K562 (cell line): Measurements from ENCODE around the gene ATF1. TPM values are rescaled to one million over a fixed set of nuclear protein-coding genes. Genes with fewer than 3 reads are reported as not detected.

Experiments used
- ATAC-seq: fragments of 200-7000 bp; cut with Tn5 transposase; 3 replicates; pipeline ENCODE4 v1.9.1; 2020; ENCODE audit warnings: moderate library complexity
- BruUV-seq: library from RNA; stranded (reverse); fragments of 400-500 nt; replicated peaks from 2 replicates; lab custom pipeline; 2021; lab: Mats Ljungman, UMichigan
- CTCF ChIA-PET: fragments of 300-600 bp; formaldehyde crosslinking; extraction: SDS; loops from one replicate; lab custom pipeline; 2021; ENCODE audit warnings: low intra/inter-chr PET ratio; lab: Yijun Ruan, JAX
- POLR2A ChIA-PET: fragments of 300-600, 350-650 bp; sonication (Branson Sonifier 250); formaldehyde crosslinking; extraction: SDS; loops from one replicate; lab custom pipeline; 2021; ENCODE audit warnings: antibody characterized with exemption, inconsistent platforms; lab: Yijun Ruan, JAX
- DNase-seq, 4 experiments: peaks; one replicate each; pipeline versions ENCODE4 v3.0.0 to v3.0.0-alpha.2; 2011 to 2018; ENCODE audit warnings: low spot score in 3 of 4, mixed read lengths in 3 of 4; ENCODE audit errors: extremely low read depth in 1 of 4
- FAIRE-seq: peaks from 2 replicates; lab custom pipeline; 2011; peaks lifted over from hg19 to GRCh38; lab: Jason Lieb, UNC
- H2AFZ ChIP-seq: 2 replicates; pipeline ENCODE4 v1.6.0; 2011; ENCODE audit warnings: low read depth, low read length, control low read depth, inconsistent platforms
- H3K27ac ChIP-seq: fragments of 200-600 bp; 3 replicates; pipeline ENCODE4 v1.8.0; 2011; ENCODE audit warnings: low read depth, mild to moderate bottlenecking, control low read depth, inconsistent platforms, low read length, moderate library complexity, mixed read lengths; ENCODE audit errors: extremely low read depth
- H3K27me3 ChIP-seq, 2 experiments: fragments of 300-600 bp in 1 of 2; 2 replicates in 1 of 2; 3 replicates in 1 of 2; pipeline versions ENCODE4 v1.6.0 to v1.8.0; 2011; ENCODE audit warnings: inconsistent platforms in 2 of 2, low read length in 2 of 2, mild to moderate bottlenecking in 1 of 2, mixed read lengths in 1 of 2, moderate library complexity in 1 of 2; ENCODE audit not compliant: control insufficient read depth in 2 of 2, insufficient read depth in 2 of 2
- H3K36me3 ChIP-seq: fragments of 300-600 bp; 3 replicates; pipeline ENCODE4 v1.8.0; 2011; ENCODE audit warnings: mild to moderate bottlenecking, low read length, inconsistent platforms; ENCODE audit not compliant: control insufficient read depth, insufficient read depth
- H3K4me1 ChIP-seq, 2 experiments: fragments of 200-600 bp in 1 of 2; replicated peaks in 1 of 2; 2 replicates in 1 of 2; 3 replicates in 1 of 2; pipeline versions ENCODE4 v1.5.1 to v1.8.0; 2011; ENCODE audit warnings: inconsistent platforms in 2 of 2, low read length in 2 of 2, mild to moderate bottlenecking in 1 of 2, mixed read lengths in 1 of 2, moderate library complexity in 1 of 2; ENCODE audit not compliant: control insufficient read depth in 2 of 2, insufficient read depth in 2 of 2
- H3K4me2 ChIP-seq: 2 replicates; pipeline ENCODE4 v1.6.1; 2011; ENCODE audit warnings: low read length, control low read depth, inconsistent platforms, mixed read lengths; ENCODE audit not compliant: insufficient read depth
- H3K4me3 ChIP-seq: fragments of 200-600 bp; sonication (generic), shearing (Covaris generic); 2 replicates; pipeline ENCODE4 v1.5.1; 2016; ENCODE audit warnings: control low read depth, inconsistent platforms
- H3K79me2 ChIP-seq: fragments of 200-600 bp; 3 replicates; pipeline ENCODE4 v1.8.0; 2011; ENCODE audit warnings: low read length, inconsistent platforms; ENCODE audit not compliant: control insufficient read depth, insufficient read depth
- H3K9ac ChIP-seq, 2 experiments: 2 replicates each; pipeline versions ENCODE4 v1.6.0 to v1.6.1; 2011; ENCODE audit warnings: low read depth in 2 of 2, low read length in 2 of 2, control low read depth in 1 of 2, inconsistent platforms in 1 of 2, mild to moderate bottlenecking in 1 of 2, mixed read lengths in 1 of 2; ENCODE audit not compliant: insufficient read depth in 1 of 2
- H3K9me1 ChIP-seq: one replicate; pipeline ENCODE4 v1.6.0; 2011; ENCODE audit warnings: inconsistent platforms, mild to moderate bottlenecking, low read length, moderate library complexity; ENCODE audit not compliant: control insufficient read depth, insufficient read depth
- H3K9me3 ChIP-seq: replicated peaks from 2 replicates; pipeline ENCODE4 v1.5.1; 2011; ENCODE audit warnings: low read depth, low read length, inconsistent platforms; ENCODE audit not compliant: control insufficient read depth, insufficient read depth
- H4K20me1 ChIP-seq: replicated peaks from 2 replicates; pipeline ENCODE4 v1.6.1; 2011; ENCODE audit warnings: low read length, inconsistent platforms, mixed read lengths; ENCODE audit not compliant: control insufficient read depth, insufficient read depth
- MCM3 ChIP-seq: fragments of 450-650 bp; IDR thresholded peaks from 2 replicates; pipeline ENCODE4 v1.6.1; 2016
- MED1 ChIP-seq: sonication (generic); formaldehyde crosslinking; IDR thresholded peaks from 2 replicates; pipeline ENCODE4 v1.8.1; 2023; ENCODE audit warnings: missing genetic modification reagents, borderline replicate concordance
- MTA1 ChIP-seq: fragments of 450-650 bp; IDR thresholded peaks from 2 replicates; pipeline ENCODE4 v1.6.1; 2017; ENCODE audit warnings: borderline replicate concordance
- NBN ChIP-seq: fragments of 450-650 bp; IDR thresholded peaks from 2 replicates; pipeline ENCODE4 v1.6.1; 2016; ENCODE audit warnings: low read depth, mild to moderate bottlenecking
- NFXL1 ChIP-seq: fragments of 450-650 bp; formaldehyde crosslinking; IDR thresholded peaks from 2 replicates; pipeline ENCODE4 v1.4.0; 2021; ENCODE audit warnings: mild to moderate bottlenecking
- NUFIP1 ChIP-seq: fragments of 450-650 bp; IDR thresholded peaks from 2 replicates; pipeline ENCODE4 v1.6.1; 2018; ENCODE audit not compliant: partially characterized antibody
- PCBP2 ChIP-seq: fragments of 200-400 bp; formaldehyde crosslinking; IDR thresholded peaks from 2 replicates; pipeline ENCODE4 v1.6.1; 2018; ENCODE audit warnings: low read length, low read depth, mild to moderate bottlenecking, moderate library complexity; ENCODE audit not compliant: poor library complexity, severe bottlenecking
- PHTF2 ChIP-seq: fragments of 250-450 bp; sonication (Bioruptor Pico); IDR thresholded peaks from 2 replicates; pipeline ENCODE4 v1.5.0; 2021; ENCODE audit warnings: mild to moderate bottlenecking
- SMARCA4 ChIP-seq: fragments of 450-650 bp; IDR thresholded peaks from 2 replicates; pipeline ENCODE4 v1.6.1; 2016
- SRSF3 ChIP-seq: fragments of 200-400 bp; formaldehyde crosslinking; IDR thresholded peaks from 2 replicates; pipeline ENCODE4 v1.6.1; 2016; ENCODE audit warnings: mild to moderate bottlenecking, low read length, moderate library complexity; ENCODE audit not compliant: insufficient read depth
- STAG1 ChIP-seq: sonication (generic); formaldehyde crosslinking; IDR thresholded peaks from 2 replicates; pipeline ENCODE4 v1.5.0; 2020; ENCODE audit warnings: missing genetic modification reagents, borderline replicate concordance
- SUPT5H ChIP-seq: fragments of 450-650 bp; IDR thresholded peaks from 2 replicates; pipeline ENCODE4 v1.6.1; 2016
- TEAD1 ChIP-seq, 2 experiments: fragments of 450-650 bp in 1 of 2; sonication (generic) in 1 of 2; formaldehyde crosslinking; IDR thresholded peaks; 2 replicates each; pipeline versions ENCODE4 v1.4.0 to v1.8.0; 2020 to 2022; ENCODE audit warnings: mild to moderate bottlenecking in 2 of 2, missing genetic modification reagents in 1 of 2
- ZBTB1 ChIP-seq: sonication (generic); formaldehyde crosslinking; IDR thresholded peaks from 2 replicates; pipeline ENCODE4 v1.8.1; 2023; ENCODE audit warnings: missing genetic modification reagents, low read depth, mild to moderate bottlenecking, borderline replicate concordance
- ZNF695 ChIP-seq: fragments of 450-650 bp; formaldehyde crosslinking; IDR thresholded peaks from 2 replicates; pipeline ENCODE4 v1.4.0; 2020; ENCODE audit warnings: mild to moderate bottlenecking, moderate library complexity
- ZNF785 ChIP-seq: fragments of 250-450 bp; sonication (Bioruptor Pico); IDR thresholded peaks from 2 replicates; pipeline ENCODE4 v1.4.0; 2020; ENCODE audit warnings: mild to moderate bottlenecking
- whole genome bisulfite sequencing: fragments of 100-300 bp; shearing (Covaris generic); methylation state at CpG from one replicate; pipeline ENCODE4 v1.1.6; 2016; ENCODE audit warnings: low coverage, mixed read lengths; ENCODE audit not compliant: insufficient coverage; ENCODE audit errors: missing lambda C conversion rate; 5-methylcytosine and 5-hydroxymethylcytosine counted together
- in situ Hi-C: fragments of 300-500 bp; cut with MboI; formaldehyde crosslinking; loops from 4 replicates; pipeline ENCODE4 v1.15.0; 2018; ENCODE audit warnings: inconsistent platforms, mixed read lengths
- intact Hi-C: fragments of 100-400 bp; cut with micrococcal nuclease; formaldehyde crosslinking; loops from 2 replicates; pipeline ENCODE4 v1.14.2; 2022
- polyA plus RNA-seq, 8 experiments: library from polyadenylated mRNA; depleted of rRNA in 4 of 8; stranded (reverse) in 5 of 8; unstranded in 3 of 8; fragments of >200 nt; fragmentation: Nextera tagmentation in 2 of 8; fragmentation: Illumina TruSeq in 1 of 8; extraction: Ambion mirVana in 2 of 8; extraction: Trizol in 1 of 8; gene quantifications; 2 replicates each; pipeline versions ENCODE4 v1.2.1 to v1.2.3, GENCODE V29; 2011 to 2014; ENCODE audit warnings: inconsistent platforms in 1 of 8, missing spikeins in 1 of 8
- total RNA-seq, 7 experiments: library from RNA; depleted of rRNA in 6 of 7; stranded (reverse); fragments of >200 nt in 6 of 7; fragmentation: Illumina TruSeq in 2 of 7; extraction: Trizol in 2 of 7; gene quantifications; 2 replicates each; pipeline versions ENCODE4 v1.2.1 to v1.2.3, GENCODE V29; 2011 to 2021; ENCODE audit warnings: low replicate concordance in 1 of 7
- TF ChIP-seq, protein P1 (sequence below): sonication (generic); formaldehyde crosslinking; IDR thresholded peaks from 2 replicates; pipeline ENCODE4 v1.8.1; 2022; ENCODE audit warnings: missing genetic modification reagents
- TF ChIP-seq, protein P2 (sequence below), 2 experiments: fragments of 200-800 bp in 1 of 2; sonication (Bioruptor generic) in 1 of 2; sonication (generic) in 1 of 2; formaldehyde crosslinking in 1 of 2; IDR thresholded peaks in 1 of 2; conservative IDR thresholded peaks in 1 of 2; 2 replicates each; pipeline versions ENCODE4 v1.5.0 to v1.6.1; 2016 to 2020; ENCODE audit warnings: missing compliant biosample characterization in 1 of 2, missing genetic modification characterization in 1 of 2, missing genetic modification reagents in 1 of 2
- TF ChIP-seq, protein P3 (sequence below): fragments of 250-450 bp; sonication (Bioruptor Pico); IDR thresholded peaks from 2 replicates; pipeline ENCODE4 v1.4.0; 2020; ENCODE audit warnings: mild to moderate bottlenecking

ATF1 gene
- total and polyA plus RNA-seq, 9 of the 15 experiments (the other 6 are each of a cell fraction or from before 2014, with no cell fraction given): 19.8 to 83.5 (median 51.4) TPM

DNA sequence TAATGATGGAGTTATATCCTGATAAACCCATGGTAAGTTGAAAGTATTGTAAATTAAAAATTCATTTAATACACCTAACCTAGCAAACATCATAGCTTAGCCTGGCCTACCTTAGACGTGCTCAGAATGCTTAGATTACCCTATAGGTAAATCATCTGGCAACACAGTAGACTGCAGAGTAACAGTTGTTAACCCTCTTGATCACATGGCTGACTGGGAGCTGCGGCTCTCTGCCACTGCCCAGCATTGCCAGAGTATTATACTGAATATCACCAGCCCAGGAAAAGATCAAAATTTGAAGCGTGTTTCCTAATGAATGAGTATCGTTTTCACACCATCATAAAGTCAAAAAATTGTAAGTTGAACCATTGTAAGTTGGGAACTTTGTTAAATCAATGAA lies 61.0 kb downstream of the ATF1 start:
- CTCF ChIA-PET: interaction anchor here (0.6 to 4.3 kb wide), 8 partner anchors 161 to 671 kb away, joined by 3 to 33 read pairs (median 7); no protein-coding TSS in a partner anchor
- WGBS: 24% methylated on average over 4 of the region's 4 CpGs
- Histone ChIP-seq H3K79me2 (no peaks in the 10 kb centered on the region), H3K4me3 (no peak overlapping the region), H3K9ac (no peak overlapping the region; a peak in 1 of 4 replicates), H3K36me3 (no peaks in the 10 kb centered on the region), H3K9me3 (no peaks in the 10 kb centered on the region), H3K27me3 (no peaks in the 10 kb centered on the region), H4K20me1 (no peaks in the 10 kb centered on the region), H3K27ac (peak overlapping the region; percentile 40; the same call in 1 of the 3 replicates), H2AFZ (peak overlapping the region; percentile 67), H3K4me2 (no peak overlapping the region), H3K4me1 (peaks cover 0 to 3% of the 10 kb centered on the region in 2 experiments; a peak in 1 of 5 replicates), H3K9me1 (no peaks in the 10 kb centered on the region)
- POLR2A ChIA-PET: interaction anchor here (0.6 to 1.2 kb wide), 5 partner anchors 61 to 199 kb away, joined by 3 to 6 read pairs (median 3); partner anchors contain the start of gene ATF1
- ATAC-seq (peak; percentile 69), DNase-seq (no peak), FAIRE-seq (no peak)
- intact Hi-C loops: loop anchor here (1.0 to 5.0 kb wide), 6 partner anchors 60 to 527 kb away; a partner anchor contains a TSS
- no TSS peak for BruUV-seq
- in situ Hi-C loops: loop anchor here (5.0 kb wide), 1 partner anchor 527 kb away; no protein-coding TSS in a partner anchor
- TF ChIP-seq SMARCA4 (no peak), MTA1 (no peak), SRSF3 (no peak), TEAD1 (CRISPR knock-in tag; IDR thresholded peaks at IDR 0.05) (no peak), ZBTB1 (CRISPR knock-in tag) (no peak), STAG1 (CRISPR knock-in tag) (no peak), ZNF695 (CRISPR knock-in tag) (no peak), MED1 (no peak), ZNF785 (CRISPR knock-in tag) (no peak), SUPT5H (no peak), PCBP2 (no peak), NFXL1 (CRISPR knock-in tag) (no peak), NUFIP1 (no peak), MCM3 (no peak), PHTF2 (CRISPR knock-in tag) (no peak), NBN (no peak)
- TF ChIP-seq, protein P1, sequence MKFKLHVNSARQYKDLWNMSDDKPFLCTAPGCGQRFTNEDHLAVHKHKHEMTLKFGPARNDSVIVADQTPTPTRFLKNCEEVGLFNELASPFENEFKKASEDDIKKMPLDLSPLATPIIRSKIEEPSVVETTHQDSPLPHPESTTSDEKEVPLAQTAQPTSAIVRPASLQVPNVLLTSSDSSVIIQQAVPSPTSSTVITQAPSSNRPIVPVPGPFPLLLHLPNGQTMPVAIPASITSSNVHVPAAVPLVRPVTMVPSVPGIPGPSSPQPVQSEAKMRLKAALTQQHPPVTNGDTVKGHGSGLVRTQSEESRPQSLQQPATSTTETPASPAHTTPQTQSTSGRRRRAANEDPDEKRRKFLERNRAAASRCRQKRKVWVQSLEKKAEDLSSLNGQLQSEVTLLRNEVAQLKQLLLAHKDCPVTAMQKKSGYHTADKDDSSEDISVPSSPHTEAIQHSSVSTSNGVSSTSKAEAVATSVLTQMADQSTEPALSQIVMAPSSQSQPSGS (CRISPR knock-in tag): no peak
- TF ChIP-seq, protein P2, sequence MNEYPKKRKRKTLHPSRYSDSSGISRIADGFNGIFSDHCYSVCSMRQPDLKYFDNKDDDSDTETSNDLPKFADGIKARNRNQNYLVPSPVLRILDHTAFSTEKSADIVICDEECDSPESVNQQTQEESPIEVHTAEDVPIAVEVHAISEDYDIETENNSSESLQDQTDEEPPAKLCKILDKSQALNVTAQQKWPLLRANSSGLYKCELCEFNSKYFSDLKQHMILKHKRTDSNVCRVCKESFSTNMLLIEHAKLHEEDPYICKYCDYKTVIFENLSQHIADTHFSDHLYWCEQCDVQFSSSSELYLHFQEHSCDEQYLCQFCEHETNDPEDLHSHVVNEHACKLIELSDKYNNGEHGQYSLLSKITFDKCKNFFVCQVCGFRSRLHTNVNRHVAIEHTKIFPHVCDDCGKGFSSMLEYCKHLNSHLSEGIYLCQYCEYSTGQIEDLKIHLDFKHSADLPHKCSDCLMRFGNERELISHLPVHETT (CRISPR knock-in tag; conservative IDR thresholded peaks at IDR 0.05 in 1 of 2, IDR thresholded peaks at IDR 0.05 in 1 of 2): no peak
- TF ChIP-seq, protein P3, sequence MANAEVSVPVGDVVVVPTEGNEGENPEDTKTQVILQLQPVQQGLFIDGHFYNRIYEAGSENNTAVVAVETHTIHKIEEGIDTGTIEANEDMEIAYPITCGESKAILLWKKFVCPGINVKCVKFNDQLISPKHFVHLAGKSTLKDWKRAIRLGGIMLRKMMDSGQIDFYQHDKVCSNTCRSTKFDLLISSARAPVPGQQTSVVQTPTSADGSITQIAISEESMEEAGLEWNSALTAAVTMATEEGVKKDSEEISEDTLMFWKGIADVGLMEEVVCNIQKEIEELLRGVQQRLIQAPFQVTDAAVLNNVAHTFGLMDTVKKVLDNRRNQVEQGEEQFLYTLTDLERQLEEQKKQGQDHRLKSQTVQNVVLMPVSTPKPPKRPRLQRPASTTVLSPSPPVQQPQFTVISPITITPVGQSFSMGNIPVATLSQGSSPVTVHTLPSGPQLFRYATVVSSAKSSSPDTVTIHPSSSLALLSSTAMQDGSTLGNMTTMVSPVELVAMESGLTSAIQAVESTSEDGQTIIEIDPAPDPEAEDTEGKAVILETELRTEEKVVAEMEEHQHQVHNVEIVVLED (CRISPR knock-in tag): no peak
